ENCODE measurements around the gene EDN3. TPM values are rescaled to one million over a fixed set of nuclear protein-coding genes. Genes with fewer than 3 reads are reported as not detected.

The EDN3 gene
- polyA plus RNA-seq (ENCODE audit: insufficient read length in 3 of 3) = 1 to 10 TPM; 5.1 to 5.4 (median 5.2) TPM
- long read RNA-seq, donor 1, partial matches to known transcripts = 0 of 1 reads
- long read RNA-seq, donor 1, other reads (novel, unspliced or antisense) = 0 of 1 reads
- long read RNA-seq, donor 2 = 0 reads
- long read RNA-seq, donor 3, partial matches to known transcripts = 0 of 5 reads
- long read RNA-seq, donor 3, other reads (novel, unspliced or antisense) = 0 of 5 reads
- long read RNA-seq, donor 4 = 0 reads
- long read RNA-seq, donor 5, partial matches to known transcripts = 7 of 11 reads
- long read RNA-seq, donor 5, other reads (novel, unspliced or antisense) = 0 of 11 reads
- long read RNA-seq, donor 6, partial matches to known transcripts = 0 of 2 reads
- long read RNA-seq, donor 6, other reads (novel, unspliced or antisense) = 0 of 2 reads
- long read RNA-seq, donor 7, partial matches to known transcripts = 0 of 3 reads
- long read RNA-seq, donor 7, other reads (novel, unspliced or antisense) = 0 of 3 reads
- long read RNA-seq, donor 8, partial matches to known transcripts = 0 of 3 reads
- long read RNA-seq, donor 8, other reads (novel, unspliced or antisense) = 0 of 3 reads
- long read RNA-seq, donor 9 = 0 reads
- long read RNA-seq, donor 10 = 0 reads
- long read RNA-seq, donor 11, partial matches to known transcripts = 0 of 1 reads
- long read RNA-seq, donor 11, other reads (novel, unspliced or antisense) = 0 of 1 reads
- long read RNA-seq, donor 12 = 0 reads
- long read RNA-seq, donor 13, partial matches to known transcripts = 0 of 3 reads
- long read RNA-seq, donor 13, other reads (novel, unspliced or antisense) = 0 of 3 reads
- long read RNA-seq, donor 14, partial matches to known transcripts = 0 of 2 reads
- long read RNA-seq, donor 14, other reads (novel, unspliced or antisense) = 0 of 2 reads
- long read RNA-seq, donor 15 = 0 reads
- long read RNA-seq, donor 16, partial matches to known transcripts = 0 of 4 reads
- long read RNA-seq, donor 16, other reads (novel, unspliced or antisense) = 0 of 4 reads

DNA sequence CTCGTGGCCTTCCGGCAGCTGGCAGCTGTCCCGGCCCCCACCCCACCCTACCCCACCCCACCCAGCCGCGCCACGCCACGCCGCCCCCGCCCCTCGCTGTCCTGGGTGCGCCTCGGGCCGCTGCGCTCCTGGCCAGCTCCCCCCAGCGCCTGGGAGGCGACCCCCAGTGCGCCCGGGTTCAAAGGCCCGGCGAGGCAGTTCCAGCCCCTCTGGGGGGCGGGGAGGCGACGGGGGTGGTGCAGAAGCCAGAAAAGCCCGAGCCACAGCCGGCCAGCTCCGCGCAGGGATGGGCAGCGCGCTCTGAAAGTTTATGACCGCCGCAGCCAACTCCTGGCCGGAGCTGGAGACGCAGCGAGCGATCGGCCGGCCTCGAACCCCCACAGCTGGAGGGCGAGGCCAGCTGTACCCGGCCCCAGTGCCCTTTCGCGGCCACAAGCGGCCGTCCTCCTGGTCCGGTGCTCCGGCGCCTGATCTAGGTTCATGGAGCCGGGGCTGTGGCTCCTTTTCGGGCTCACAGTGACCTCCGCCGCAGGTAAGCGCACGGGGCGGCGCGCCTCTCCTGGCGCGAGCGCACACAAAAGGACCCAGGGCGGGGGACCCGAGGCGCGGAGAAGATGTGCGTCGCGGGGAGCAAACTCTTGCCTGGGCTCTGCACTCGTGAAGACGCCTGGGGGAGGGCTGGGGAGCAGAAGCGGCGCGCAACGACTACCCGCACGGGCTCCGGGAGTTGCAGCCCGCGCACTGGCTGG is at the start of gene EDN3:
TSS of gene EDN3 (plus strand) at position 279 of the 749 bp plus-strand sequence. CDS start at position 481, 202 bp downstream.
- DNase-seq (ENCODE audit: extremely low read depth in 1 of 11, low read depth in 9 of 11, low spot score in 4 of 11) = no peak

GRCh38 chr20:59253325-59253724 is 47.1 kb upstream of the EDN3 start:
- DNase-seq (ENCODE audit: extremely low read depth in 1 of 11, low read depth in 9 of 11, low spot score in 4 of 11) = no peak

DNA sequence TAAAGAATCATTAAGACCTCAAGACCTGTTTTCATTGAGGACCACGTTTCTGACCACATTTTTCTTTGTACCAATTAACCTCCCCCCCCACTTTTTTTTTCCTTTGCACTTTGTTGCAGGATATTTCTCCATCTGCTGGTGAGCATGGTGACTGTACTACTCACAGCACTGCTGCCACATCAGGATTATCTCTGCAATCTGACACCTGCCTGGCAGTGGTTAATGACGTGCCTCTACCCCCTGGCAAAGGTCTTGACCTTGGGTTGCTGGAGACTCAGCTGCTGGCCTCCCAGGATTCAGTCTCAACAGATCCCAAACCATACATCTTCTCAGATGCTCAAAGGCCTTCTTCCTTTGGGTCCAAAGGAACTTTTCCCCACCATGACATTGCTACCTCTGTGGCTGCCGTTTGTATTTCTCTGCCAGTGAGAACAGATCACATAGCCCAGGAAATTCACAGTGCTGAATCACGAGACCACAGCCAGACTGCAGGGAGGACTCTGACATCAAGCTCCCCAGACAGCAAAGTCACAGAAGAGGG is 46.6 kb upstream of the EDN3 start:
- no peak for DNase-seq (ENCODE audit: extremely low read depth in 1 of 11, low read depth in 9 of 11, low spot score in 4 of 11)

DNA sequence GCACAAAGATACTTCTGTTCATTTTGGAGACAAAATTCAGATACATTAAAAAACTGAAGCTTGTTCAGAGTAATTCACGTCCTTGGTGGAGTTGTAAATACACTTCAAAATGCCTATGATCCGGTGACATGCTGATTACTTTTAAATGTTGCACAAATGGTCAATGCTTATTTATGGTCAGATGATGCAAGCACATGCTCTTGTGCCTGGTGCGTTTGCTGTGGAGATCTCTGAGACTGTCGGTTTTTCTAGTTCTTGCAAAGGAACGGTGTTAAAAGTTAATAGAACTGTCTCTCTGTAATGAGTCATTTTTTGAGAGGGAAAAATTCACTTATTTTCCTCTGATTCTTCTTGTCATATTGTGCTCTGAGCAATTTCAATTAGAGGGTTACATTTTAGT is 45.2 kb upstream of the EDN3 start:
- DNase-seq (ENCODE audit: extremely low read depth in 1 of 11, low read depth in 9 of 11, low spot score in 4 of 11) = no peak

DNA sequence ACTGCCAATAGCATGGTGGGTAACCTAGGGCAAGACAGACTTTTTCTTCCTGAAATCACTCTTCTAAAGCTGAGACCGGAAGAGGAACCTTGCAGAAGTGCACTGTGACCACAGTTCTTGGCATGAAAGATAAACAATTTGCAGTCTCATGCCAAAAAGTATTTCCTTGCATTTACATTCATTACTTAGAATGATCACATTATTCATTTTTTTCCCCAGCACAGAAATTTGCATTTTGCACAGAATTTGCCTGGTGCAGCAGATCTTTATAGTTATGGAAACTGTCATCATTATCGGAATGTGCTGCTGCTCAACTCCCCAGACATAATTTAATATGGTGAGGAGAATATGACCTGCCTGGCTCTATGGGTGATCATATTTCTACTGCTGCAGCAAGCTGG is 42.2 kb upstream of the EDN3 start:
- no peak for DNase-seq (ENCODE audit: extremely low read depth in 1 of 11, low read depth in 9 of 11, low spot score in 4 of 11)

DNA sequence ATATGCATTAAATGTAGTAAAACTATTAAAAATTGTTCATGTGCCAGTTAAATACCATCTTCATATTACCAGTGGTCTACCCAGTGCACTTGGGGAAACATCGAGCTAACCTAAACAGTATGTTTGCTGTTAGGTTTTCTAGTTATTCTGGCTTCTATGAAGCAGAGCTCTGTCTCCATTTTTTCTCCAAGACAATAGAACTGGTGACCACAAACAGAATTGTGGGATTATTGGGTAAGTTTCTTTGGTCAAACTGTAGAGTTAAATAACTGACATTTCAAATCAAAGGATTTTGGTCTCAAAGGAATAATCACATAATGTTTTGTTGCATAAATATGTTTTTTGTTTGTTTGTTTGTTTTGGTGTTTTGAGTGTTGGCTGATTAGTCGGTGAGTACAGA is 40.5 kb upstream of the EDN3 start:
- DNase-seq (ENCODE audit: extremely low read depth in 1 of 11, low read depth in 9 of 11, low spot score in 4 of 11) = no peak

- no peak for DNase-seq (ENCODE audit: extremely low read depth in 1 of 11, low read depth in 9 of 11, low spot score in 4 of 11)
Observed at GRCh38 chr20:59265298-59265697, 35.1 kb upstream of the EDN3 start.

- no peak for DNase-seq (ENCODE audit: extremely low read depth in 1 of 11, low read depth in 9 of 11, low spot score in 4 of 11)
Observed at GRCh38 chr20:59268870-59269269, 31.5 kb upstream of the EDN3 start.

- DNase-seq (ENCODE audit: extremely low read depth in 1 of 11, low read depth in 9 of 11, low spot score in 4 of 11) = peak in 1 of 11 donors; percentile 49
Observed at GRCh38 chr20:59269411-59270025, 30.9 kb upstream of the EDN3 start.

- no peak for DNase-seq (ENCODE audit: extremely low read depth in 1 of 11, low read depth in 9 of 11, low spot score in 4 of 11)
Observed at GRCh38 chr20:59270380-59270779, 30.0 kb upstream of the EDN3 start.

- no peak for DNase-seq (ENCODE audit: extremely low read depth in 1 of 11, low read depth in 9 of 11, low spot score in 4 of 11)
Observed at GRCh38 chr20:59273739-59274357, 26.6 kb upstream of the EDN3 start.

GRCh38 chr20:59276938-59277337 is 23.5 kb upstream of the EDN3 start:
- DNase-seq (ENCODE audit: extremely low read depth in 1 of 11, low read depth in 9 of 11, low spot score in 4 of 11) = peak in 2 of 11 donors; percentile 54 to 56

GRCh38 chr20:59284470-59284869 is 15.9 kb upstream of the EDN3 start:
- no peak for DNase-seq (ENCODE audit: extremely low read depth in 1 of 11, low read depth in 9 of 11, low spot score in 4 of 11)

DNA sequence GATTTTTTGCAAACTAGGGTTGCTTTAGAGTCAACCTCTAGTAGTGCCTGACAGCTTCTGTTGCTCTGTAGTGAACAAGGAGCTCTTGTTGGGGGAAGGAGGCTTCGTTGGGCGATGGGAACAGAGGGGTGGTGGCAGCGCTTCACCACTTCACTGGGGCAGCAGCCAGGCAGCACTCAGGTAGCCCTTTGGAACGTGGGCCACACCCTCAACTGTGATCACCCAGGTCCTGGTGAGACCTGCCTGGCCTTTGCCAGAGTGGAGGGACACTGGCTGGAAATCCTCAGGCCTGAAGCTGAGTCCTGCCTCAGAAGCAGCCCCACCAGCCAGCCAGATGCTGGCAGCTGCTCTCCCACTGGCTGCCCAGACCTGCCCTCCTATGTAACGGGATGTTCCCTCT is 10.4 kb upstream of the EDN3 start:
- no peak for DNase-seq (ENCODE audit: extremely low read depth in 1 of 11, low read depth in 9 of 11, low spot score in 4 of 11)

- no peak for DNase-seq (ENCODE audit: extremely low read depth in 1 of 11, low read depth in 9 of 11, low spot score in 4 of 11)
Observed at GRCh38 chr20:59291740-59292383, 8.5 kb upstream of the EDN3 start.

- DNase-seq (ENCODE audit: extremely low read depth in 1 of 11, low read depth in 9 of 11, low spot score in 4 of 11) = no peak
Observed at GRCh38 chr20:59295531-59295930, 4.9 kb upstream of the EDN3 start.

- DNase-seq (ENCODE audit: extremely low read depth in 1 of 11, low read depth in 9 of 11, low spot score in 4 of 11) = no peak
Observed at GRCh38 chr20:59297686-59298085, 2.7 kb upstream of the EDN3 start.

GRCh38 chr20:59299945-59300332 is 472 bp upstream of the EDN3 start:
- DNase-seq (ENCODE audit: extremely low read depth in 1 of 11, low read depth in 9 of 11, low spot score in 4 of 11) = peak in 1 of 11 donors; percentile 15
